ENCODE measurements around the gene MIA2.
"Not testable (repeated sequence)": the region's sequence is repeated elsewhere in the genome, so short reads cannot be mapped to it uniquely, and the experiment has no call there.

The MIA2 gene

DNA sequence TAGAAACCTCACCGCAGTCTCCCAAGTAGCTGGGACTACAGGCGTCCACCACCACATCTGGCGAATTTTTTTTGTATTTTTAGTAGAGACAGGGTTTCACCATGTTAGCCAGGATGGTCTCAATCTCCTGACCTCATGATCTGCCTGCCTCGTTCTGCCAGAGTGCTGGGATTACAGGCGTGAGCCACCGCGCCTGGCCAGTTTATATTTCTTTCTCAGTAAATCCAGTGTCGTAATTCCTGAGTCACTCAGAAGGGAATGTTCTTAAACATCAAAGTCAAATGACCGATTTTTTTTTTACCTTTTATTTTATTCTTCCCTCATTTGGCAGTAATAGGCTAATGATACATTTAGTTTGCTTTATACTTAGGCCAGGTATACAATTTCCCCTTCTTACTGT lies 118.0 kb downstream of the MIA2 start:
- no peak for DNase-seq

DNA sequence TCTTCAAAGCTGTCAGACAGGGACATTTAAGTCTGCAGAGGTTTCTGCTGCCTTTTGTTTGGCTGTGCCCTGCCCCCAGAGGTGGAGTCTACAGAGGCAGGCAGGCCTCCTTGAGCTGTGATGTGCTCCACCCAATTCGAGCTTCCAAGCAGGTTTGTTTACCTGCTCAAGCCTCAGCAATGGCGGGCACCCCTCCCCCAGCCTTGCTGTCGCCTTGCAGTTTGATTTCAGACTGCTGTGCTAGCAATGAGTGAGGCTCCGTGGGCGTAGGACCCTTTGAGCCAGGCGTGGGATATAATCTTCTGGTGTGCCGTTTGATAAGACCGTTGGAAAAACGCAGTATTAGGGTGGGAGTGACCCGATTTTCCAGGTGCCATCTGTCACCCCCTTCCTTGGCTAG lies 125.4 kb downstream of the MIA2 start:
- DNase-seq = not testable (repeated sequence)

DNA sequence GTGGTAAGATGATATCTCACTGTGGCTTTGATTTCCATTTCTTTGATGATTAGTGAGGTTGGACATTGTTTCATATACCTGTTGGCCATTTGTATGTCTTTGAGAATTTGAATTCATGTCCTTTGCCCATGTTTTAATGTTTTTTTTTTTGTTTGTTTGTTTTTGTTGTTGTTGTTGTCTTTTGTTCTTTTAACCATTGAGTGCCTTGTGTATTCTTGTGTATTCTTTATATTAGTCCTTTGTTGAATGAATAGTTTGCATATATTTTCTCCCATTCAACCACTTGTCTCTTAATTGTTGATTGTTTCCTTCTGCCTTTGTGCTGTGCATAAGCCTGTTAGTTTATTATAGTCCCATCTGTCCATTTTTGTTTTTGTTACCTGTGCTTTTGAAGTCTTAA lies 126.6 kb downstream of the MIA2 start:
- DNase-seq = no peak

DNA sequence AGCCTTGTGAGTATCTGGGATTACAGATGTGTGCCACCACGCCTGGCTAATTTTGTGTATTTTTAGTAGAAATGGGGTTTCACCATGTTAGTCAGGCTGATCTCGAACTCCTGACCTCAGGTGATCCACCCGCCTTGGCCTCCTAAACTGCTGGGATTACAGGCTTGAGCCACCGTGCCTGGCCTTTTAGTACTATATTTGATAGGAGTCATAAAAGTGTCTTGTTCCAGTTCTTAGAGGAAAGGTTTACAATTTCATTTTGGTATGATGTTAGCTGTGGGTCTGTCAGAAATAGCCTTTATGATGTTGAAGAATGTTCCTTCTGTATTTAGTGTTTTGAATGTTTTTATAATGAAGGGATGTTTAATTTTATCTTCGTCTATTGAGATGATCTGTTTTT lies 127.8 kb downstream of the MIA2 start:
- DNase-seq = not testable (repeated sequence)

DNA sequence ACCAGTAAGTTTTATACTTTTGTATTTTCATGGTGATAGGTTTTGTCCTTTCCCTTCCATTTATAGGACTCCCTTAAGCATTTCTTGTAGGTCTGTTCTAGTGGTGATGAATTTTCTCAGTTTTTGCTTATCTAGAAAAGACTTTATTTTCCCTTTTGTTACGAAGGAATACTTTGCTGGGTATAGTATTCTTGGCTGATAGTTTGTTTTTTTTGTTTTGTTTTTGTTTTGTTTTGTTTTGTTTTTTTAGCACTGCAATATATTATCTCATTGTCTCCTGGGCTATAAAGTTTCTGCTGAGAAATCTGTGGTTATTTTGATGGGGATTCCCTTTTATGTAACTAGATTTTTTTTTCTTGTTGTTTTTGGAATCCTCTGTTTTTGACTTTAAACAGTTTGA lies 130.8 kb downstream of the MIA2 start:
- DNase-seq = no peak

DNA sequence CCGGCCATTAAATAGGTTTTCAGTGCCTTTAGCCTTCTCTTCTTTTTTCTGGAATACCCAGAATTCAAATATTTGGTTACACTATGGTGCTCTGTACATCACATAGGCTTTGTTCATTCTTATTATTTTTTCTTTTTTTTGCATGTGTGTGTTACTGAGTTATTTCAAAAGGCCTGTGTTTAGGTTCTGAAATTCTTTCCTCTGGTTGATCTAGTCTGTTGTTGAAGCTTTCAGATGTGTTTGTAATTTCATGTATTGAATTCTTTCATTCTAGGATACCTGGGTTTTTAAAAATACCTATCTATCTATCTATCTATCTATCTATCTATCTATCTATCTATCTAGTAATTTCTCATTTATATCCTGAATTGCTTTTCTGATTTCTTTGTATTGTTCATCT lies 131.6 kb downstream of the MIA2 start:
- DNase-seq = no peak

DNA sequence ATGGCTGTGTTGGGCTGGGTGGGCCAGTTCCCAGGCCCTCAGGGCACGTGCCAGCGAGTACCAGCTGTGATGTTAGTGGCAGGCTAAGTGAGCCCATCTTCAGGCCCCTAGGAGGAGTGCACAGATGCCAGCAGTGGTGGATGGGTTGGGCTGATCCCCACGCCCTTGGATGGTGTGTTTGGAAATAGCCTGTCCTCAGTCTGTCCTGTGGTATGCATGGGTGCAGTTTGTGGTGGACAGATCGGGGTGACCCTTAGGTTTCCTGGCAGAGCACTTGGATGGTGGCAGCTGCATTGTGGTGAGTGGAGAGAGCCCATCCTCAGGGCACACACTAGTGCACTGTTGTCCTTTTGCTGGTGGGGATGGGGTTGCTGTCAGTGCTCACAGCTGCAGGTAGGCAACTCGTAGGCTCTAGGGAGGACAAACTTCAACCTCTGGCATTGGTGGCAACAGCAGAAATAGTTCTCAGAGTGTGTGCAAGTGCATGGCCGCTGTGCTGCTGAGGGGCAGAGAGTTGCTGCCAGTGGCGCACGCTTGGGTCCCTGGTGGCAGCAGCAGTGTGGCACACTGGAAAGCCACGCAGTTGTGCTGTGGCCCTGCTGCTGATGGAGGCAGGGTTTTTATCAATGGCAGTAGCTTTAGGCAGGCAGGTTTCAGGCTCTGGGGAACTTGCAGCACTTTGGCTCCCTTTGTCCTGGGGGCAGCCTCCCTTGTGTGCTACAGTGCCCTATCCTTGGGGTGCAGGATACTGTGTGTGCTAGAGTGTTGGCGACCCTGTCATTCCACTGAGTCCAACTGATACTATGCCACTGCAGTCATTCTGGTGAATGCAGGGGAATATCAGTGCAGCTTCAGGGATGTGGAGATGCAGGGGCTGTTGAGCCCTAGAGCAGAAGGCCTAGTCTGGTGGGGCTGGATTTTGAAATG lies 133.0 kb downstream of the MIA2 start:
- no peak for DNase-seq

DNA sequence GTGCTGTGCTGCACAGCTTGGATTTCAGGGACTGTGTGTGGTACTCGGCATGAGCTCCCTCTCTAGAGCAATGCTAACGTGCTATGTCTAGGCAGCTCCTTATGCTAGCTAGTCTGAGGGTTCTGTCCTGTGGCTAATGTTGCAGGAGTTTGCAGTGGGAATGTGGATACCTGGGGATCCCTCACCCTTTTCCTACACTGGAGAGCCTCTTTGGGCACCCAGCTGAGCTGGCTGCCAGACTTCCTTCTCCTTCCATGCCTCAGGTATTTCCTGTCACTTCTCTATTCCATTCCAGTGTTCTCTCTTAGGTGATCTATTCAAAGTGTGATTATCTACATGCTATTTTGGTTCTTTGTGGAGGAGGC lies 133.7 kb downstream of the MIA2 start:
- DNase-seq = no peak

DNA sequence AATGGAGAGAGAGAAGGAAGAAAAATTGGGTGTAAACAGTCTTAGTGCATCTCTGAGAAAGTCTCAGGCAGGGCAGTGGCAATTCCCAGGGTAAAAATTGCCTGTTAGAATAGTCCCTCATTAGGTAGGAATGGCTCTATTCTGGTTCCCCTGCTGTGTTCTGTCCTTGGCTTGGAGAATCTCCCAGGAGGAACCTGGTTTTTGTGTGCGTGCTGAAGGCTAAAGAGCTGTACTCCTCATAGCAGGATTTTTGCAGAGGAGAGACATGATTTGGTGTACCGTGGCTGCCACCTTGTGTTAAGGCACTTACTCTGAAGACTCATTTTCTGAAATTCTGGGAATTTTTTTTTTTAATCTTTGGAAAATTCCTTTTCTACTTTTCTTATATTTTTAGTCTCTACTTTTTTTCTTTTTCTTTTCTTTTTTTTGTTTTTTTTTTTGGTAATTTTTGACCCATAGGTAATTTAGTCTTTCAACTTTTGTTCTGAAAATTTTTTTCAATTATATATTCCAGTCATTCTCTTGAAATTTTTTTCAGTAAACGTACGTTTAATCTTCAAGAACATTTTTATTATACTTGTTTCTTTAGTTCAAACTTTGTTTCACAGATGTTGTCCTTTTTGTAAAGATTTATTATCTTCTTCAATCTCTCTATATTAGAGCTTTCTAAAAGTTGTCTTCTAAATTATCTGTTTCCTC lies 134.7 kb downstream of the MIA2 start:
- DNase-seq = no peak

DNA sequence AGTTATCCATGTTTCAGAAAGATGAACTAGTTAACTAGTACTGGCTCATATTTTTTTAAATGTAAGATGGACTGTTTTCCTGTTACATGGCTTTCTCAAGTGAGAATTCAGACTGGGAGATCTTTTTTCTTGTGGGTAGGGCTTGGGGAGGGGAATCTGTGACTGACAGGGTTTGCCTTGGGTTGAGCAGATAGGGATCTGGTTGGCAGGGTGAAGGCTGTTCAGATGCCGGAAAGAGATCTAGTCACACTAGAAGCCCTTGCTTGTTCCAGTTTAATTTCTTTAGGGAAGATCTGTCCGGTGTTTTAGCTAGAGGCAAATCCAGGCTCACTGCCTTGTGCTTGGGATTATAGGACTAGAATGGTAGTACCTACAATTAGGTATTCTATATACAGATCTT lies 135.3 kb downstream of the MIA2 start:
- no peak for DNase-seq

DNA sequence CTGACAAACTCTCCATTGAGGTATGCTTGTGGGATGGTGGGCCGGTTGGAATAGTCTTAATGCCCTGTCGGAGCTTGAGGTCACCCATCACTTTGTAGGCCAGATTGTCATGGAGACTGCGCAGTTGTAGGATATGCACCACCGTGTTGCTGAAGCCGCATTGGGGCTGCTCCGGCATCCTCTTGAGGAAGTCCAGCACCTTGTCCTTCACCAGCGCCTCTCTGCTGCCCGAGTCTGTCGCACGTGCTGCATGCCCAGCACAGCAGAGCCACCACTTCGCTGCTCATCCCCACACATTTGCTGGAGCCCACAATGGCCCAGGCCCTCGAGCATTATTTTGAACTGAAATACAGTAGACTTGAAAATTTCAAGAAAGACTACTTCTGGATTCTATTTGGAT lies 136.7 kb downstream of the MIA2 start:
- no peak for DNase-seq

DNA sequence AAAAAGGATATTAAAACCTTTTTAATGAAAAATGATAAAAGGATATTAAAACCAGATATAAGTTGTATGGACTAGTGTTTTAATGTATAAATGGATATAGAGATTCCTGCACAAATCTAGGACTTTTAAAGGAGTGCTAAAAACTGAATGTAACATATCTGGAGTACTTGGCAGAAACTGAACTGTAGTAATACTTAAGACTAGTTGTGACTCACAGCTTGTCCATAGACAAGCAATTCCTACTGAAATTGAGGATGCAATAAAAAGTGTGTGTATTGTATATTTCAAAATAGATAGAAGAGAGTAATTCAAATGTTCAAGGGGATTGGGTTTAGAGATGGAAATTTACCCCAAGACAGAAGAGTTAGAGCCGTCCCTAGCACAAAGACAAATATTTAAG lies 138.9 kb downstream of the MIA2 start:
- no peak for DNase-seq

DNA sequence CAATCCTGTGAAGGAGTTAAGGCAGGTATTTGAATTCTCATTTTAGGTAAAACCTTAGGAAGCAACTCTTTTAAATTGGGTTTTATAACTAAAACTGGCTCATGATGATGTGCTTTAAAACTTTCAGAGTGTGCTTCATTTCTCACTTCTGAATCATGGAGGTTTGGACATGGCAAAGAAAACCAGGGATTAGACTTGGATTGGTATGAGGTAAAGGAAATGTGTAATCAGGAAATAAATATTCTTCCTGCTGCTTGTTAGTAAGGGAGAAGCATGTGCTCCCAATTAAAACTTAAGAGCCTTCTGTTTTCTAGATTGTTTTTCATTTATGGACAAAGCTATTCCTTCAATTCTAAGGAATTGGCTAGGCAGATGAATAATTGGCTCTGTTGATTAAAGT lies 141.1 kb downstream of the MIA2 start:
- no peak for DNase-seq

DNA sequence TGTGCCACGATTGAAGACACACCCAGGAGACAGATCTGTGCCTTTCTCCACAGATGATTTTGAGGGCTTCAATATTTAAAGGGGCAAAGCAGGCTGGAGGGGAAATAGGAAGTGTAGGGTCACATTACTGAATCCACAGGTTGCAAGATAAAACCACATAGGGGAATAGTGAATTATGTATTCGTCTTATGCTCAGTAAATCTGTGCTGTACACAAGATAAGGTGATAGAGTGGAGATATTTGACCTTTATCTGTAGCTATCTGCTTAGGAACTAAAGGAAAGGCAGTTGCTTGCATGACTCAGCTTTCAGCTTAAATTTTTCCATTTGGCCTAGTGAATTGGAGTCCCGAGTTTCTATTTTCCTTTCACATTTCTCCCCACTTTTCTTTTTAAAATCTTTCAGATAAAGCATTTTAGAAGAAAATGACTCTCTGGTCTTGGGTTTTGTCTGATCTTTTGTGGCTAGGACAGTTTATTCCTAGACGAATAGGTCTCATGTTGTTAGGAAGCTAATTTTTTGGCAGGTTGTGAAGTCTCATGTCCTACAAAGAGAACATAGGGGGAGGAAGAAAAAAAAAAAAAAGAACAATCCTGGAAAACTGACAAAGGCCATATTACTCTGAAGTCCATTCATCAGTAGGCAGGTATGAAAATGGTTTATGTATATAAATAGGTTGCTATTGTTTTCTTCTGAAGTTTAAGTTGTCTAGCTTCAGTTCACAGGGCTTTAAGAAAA lies 143.1 kb downstream of the MIA2 start:
- no peak for DNase-seq

DNA sequence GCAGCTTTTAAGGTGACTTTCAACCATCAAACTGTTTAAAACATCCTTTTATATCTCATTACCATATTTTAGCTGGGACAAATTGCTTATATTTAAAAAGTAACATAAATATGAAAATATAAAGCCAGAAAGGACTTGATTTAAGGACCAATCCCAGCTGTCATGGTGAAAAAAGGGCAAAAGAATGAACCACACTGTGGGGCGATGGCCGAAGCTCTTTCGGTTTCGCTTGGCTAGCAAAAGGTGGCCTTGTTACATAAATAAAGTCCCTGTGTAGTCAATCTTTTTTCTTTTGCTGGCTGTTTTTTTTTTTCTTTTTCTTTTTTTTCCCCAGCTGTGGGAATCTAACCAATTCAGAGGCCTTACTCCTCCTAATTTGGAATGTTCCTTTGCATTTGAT lies 147.7 kb downstream of the MIA2 start:
- DNase-seq = no peak

DNA sequence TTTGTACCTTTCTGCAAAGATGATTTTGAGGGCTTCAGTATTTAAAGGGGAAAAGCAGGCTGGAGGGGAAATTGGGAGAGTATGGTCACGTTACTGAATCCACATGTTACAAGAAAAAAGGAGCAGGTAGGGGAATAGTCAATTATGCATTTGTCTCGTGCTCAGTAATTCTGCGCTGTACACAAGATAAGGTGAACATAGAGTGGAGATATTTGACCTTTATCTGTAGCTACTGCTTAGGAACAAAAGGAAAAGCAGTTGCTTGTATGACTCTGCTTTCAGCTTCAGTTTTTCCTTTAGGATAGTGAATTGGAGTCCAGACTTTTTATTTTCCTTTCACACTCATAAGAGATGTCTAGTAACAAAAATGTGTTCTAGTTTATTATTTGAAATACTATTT lies 148.7 kb downstream of the MIA2 start:
- no peak for DNase-seq

DNA sequence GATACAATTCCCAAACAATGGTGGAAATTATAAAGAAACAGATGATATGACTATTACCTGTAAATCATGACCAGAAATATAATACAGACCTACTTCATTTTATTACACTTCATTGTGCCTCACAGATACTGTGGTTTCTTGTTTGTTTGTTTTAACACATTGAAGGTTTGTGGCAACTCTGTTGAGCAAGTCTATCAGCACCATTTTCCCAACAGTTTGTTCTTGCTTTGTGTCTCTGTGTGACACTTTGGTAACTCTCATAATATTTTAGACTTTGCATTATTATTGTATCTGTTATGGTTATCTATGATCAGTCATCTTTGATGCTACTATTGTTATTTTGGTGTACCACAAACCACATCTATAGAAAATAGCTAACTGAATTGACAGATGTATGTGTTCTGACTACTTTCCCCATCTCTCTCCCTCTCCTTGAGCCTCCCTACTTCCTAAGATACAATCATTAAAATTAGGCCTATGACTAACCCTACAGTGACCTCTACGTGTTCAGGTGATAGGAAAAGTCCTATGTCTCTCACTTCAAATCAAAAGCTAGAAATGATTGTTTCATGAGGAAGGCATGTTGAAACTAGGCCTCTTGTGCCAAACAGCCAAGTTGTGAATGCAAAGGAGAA lies 149.4 kb downstream of the MIA2 start:
- no peak for DNase-seq

DNA sequence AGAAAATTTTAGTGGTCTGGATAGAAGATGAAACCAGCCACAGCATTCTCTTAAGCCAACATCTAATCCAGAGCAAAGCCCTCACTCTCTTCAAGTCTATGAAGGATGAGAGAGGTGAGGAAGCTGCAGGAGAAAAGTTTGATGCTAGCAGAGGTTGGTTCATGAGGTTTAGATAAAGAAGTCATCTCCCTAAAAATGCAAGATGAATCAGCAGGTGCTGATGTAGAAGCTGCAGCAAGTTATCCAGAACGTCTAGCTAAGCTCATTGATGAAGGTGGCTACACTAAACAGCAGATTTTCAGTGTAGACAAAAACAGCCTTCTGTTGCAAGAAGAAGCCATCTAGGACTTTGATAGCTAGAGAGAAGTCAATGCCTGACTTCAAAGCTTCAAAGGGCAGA lies 150.0 kb downstream of the MIA2 start:
- no peak for DNase-seq

DNA sequence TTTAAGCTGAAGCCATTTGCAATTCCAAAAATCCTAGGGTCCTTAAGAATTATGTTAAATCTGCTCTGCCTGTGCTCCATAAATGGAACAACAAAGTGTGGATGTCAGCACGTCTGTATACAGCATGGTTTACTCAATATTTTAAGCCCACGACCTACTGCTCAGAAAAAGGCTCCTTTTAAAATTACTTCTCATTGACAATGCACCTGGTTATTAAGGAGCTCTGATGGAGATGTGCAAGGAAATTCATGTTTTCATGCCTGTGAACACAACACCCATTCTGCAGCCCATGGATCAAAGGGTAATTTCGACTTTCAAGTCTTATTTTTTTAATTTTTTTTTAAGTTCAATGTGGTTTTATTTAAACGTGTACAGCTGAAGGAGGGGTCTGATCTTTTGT lies 150.5 kb downstream of the MIA2 start:
- no peak for DNase-seq

DNA sequence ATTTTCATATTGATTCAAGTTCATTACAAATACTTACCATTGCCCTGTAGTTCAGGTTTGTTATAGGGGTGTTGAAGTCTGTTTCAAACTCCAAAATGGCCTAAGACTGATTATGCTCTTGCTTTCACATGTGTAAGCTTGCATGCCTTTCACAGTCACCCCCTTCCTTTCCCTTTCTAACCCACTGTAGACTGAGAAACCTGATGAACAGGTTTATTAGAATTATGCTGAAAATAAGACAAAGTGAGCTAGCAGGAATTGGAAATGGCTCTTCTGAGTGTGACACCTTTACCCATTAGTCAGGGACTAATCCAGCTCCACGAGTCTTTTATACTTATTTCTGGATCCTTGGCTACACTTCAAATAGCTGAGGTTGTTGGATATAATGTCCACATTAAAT lies 159.6 kb downstream of the MIA2 start:
- no peak for DNase-seq

DNA sequence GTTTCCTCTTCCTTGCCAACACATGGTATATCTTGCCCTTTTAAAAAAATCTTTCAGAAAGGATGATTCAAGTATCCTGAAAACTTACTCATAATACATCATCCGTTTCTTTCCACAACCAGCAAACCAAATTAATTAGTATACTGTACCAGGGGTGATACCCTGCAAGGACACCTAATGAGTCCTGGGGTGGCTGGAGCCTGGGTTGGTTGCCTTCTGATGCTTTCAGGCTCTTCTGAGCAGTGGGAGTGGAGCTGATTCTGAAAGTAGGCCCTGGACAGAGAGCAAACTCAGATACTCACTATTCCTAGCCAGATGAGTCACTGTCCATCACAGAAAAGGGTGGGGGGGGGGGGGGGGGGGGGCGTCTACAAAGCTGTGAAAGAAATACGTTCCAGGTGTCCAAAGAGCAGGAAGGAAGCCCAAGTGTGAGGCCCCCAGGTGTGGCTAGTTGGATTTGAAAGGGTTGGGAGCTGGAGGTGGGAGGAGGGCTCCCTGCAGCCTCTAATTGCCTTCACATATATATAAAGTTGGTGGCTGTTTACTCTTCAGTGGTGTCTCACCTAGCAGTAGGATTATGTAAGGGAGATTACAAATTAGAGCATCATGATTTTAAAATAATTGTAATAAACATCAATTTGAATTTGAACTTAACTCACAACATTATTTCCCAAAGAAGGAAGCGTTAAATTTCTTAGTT lies 162.0 kb downstream of the MIA2 start:
- no peak for DNase-seq

DNA sequence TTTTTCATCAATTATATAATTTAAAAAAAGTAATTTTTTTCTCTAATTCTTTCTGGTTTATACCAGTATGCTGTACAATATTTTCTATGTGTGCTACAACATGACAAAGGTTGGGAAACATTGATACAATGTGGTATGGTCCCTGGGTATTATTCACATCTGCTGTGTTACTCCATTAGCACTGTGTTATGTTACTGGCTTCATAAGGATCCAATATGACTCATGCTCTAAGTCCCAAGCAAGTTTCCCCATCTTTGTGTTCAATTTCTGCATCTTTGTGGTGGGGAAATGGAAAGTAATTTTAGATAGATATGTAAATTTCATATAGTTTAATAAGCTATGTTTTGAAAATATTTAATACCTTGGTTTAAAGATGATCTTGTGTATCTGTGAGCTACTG lies 162.7 kb downstream of the MIA2 start:
- no peak for DNase-seq

DNA sequence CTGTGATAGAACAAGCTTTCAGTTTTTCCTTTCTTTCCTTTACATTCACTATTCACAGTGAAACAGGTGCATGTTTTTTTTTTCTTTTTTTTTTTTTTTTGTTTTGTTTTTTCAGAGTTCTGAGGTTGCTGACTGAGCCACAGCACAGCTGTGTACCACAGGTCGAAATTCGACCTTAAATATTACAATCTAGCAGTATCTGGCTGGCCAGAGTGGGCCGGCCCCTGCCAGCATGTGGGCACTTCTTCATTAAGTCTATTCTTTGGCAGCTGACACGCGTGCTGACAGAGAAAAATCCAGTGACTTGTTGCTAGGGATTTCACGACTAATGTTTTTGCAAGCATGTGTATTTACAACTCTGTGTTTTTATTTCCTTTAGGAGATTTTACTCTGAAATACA lies 164.7 kb downstream of the MIA2 start:
- no peak for DNase-seq

Measured in stimulated activated CD4-positive, alpha-beta T cell treated with anti-CD3 and anti-CD28 coated beads, Interleukin-1b, Interleukin-23, amount 100 ng/mL, for 48 hours (primary cell).